HepG2 (cell line): Measurements from ENCODE around the gene ACSL3. TPM values are rescaled to one million over a fixed set of nuclear protein-coding genes. Genes with fewer than 3 reads are reported as not detected.

Experiments
- BCLAF1 ChIP-seq: fragments of 450-650 bp; IDR thresholded peaks from 2 replicates; pipeline ENCODE4 v1.6.1; 2017; ENCODE audit warnings: mild to moderate bottlenecking
- CENPT ChIP-seq: sonication (generic); formaldehyde crosslinking; IDR thresholded peaks from 2 replicates; pipeline ENCODE4 v1.8.0; 2022; ENCODE audit warnings: low read depth, mild to moderate bottlenecking, moderate library complexity, missing genetic modification reagents
- CREBL2 ChIP-seq: sonication (generic); formaldehyde crosslinking; IDR thresholded peaks from 2 replicates; pipeline ENCODE4 v1.8.1; 2023; ENCODE audit warnings: missing genetic modification reagents, mild to moderate bottlenecking, borderline replicate concordance
- ETV6 ChIP-seq: sonication (generic); formaldehyde crosslinking; conservative IDR thresholded peaks from 2 replicates; pipeline ENCODE4 v1.4.0; 2020; ENCODE audit warnings: missing genetic modification reagents
- FOXA1 ChIP-seq, 2 experiments: fragments of 450-650 bp in 1 of 2; sonication (generic) in 1 of 2; formaldehyde crosslinking in 1 of 2; IDR thresholded peaks; 2 replicates each; pipeline versions ENCODE4 v1.4.0 to v1.6.1; 2016 to 2020; ENCODE audit warnings: missing genetic modification reagents in 1 of 2
- HNF4G ChIP-seq, 2 experiments: sonication (generic) in 1 of 2; formaldehyde crosslinking in 1 of 2; IDR thresholded peaks; 2 replicates each; pipeline versions ENCODE4 v1.4.0 to v1.6.1; 2011 to 2020; ENCODE audit warnings: borderline replicate concordance in 2 of 2, low read depth in 2 of 2, mild to moderate bottlenecking in 2 of 2, low read length in 1 of 2, missing genetic modification reagents in 1 of 2, moderate library complexity in 1 of 2
- KDM3A ChIP-seq: IDR thresholded peaks from 2 replicates; pipeline ENCODE4 v1.6.1; 2018; ENCODE audit warnings: low read depth, missing compliant biosample characterization
- LCORL ChIP-seq, 2 experiments: fragments of 450-650 bp in 1 of 2; sonication (generic) in 1 of 2; formaldehyde crosslinking in 1 of 2; IDR thresholded peaks; 2 replicates each; pipeline versions ENCODE4 v1.5.0 to v1.6.1; 2017 to 2020; ENCODE audit warnings: antibody characterized with exemption in 1 of 2, missing genetic modification reagents in 1 of 2
- MLLT10 ChIP-seq: sonication (generic); formaldehyde crosslinking; IDR thresholded peaks from 2 replicates; pipeline ENCODE4 v1.4.0; 2020; ENCODE audit warnings: missing genetic modification reagents
- NR2F1 ChIP-seq, 2 experiments: fragments of 450-650 bp in 1 of 2; formaldehyde crosslinking in 1 of 2; IDR thresholded peaks; 2 replicates each; pipeline versions ENCODE4 v1.5.0 to v1.6.1; 2016 to 2020; ENCODE audit warnings: mild to moderate bottlenecking in 1 of 2, missing compliant biosample characterization in 1 of 2, missing genetic modification reagents in 1 of 2, moderate library complexity in 1 of 2
- SOX13 ChIP-seq, 3 experiments: fragments of 450-650 bp in 1 of 3; sonication (generic) in 1 of 3; formaldehyde crosslinking in 1 of 3; IDR thresholded peaks in 2 of 3; conservative IDR thresholded peaks in 1 of 3; 2 replicates each; pipeline versions ENCODE4 v1.5.0 to v1.6.1; 2016 to 2020; ENCODE audit warnings: antibody characterized with exemption in 1 of 3, mild to moderate bottlenecking in 1 of 3, missing compliant biosample characterization in 1 of 3, missing genetic modification reagents in 1 of 3, moderate library complexity in 1 of 3
- SRF ChIP-seq: IDR thresholded peaks from 2 replicates; pipeline ENCODE4 v1.6.1; 2011; ENCODE audit warnings: mild to moderate bottlenecking, low read depth, low read length, moderate library complexity
- ZBTB33 ChIP-seq: sonication (generic); formaldehyde crosslinking; IDR thresholded peaks from 2 replicates; pipeline ENCODE4 v1.4.0; 2020; ENCODE audit warnings: missing genetic modification reagents
- ZNF12 ChIP-seq: sonication (generic); formaldehyde crosslinking; IDR thresholded peaks from 2 replicates; pipeline ENCODE4 v1.5.0; 2020; ENCODE audit warnings: missing genetic modification reagents
- ZNF446 ChIP-seq: sonication (generic); formaldehyde crosslinking; IDR thresholded peaks from 2 replicates; pipeline ENCODE4 v1.5.0; 2020; ENCODE audit warnings: mild to moderate bottlenecking, missing genetic modification reagents
- ZNF850 ChIP-seq: sonication (generic); formaldehyde crosslinking; conservative IDR thresholded peaks from 2 replicates; pipeline ENCODE4 v1.9.0; 2021; ENCODE audit warnings: mild to moderate bottlenecking, missing genetic modification reagents
- ZNF883 ChIP-seq: sonication (generic); formaldehyde crosslinking; IDR thresholded peaks from 2 replicates; pipeline ENCODE4 v1.5.1; 2020; ENCODE audit warnings: mild to moderate bottlenecking, missing genetic modification reagents; ENCODE audit errors: not compliant biosample characterization
- polyA plus RNA-seq, 8 experiments: library from polyadenylated mRNA; depleted of rRNA in 3 of 8; stranded (reverse) in 7 of 8; unstranded in 1 of 8; fragments of >200 nt; fragmentation: Illumina TruSeq in 4 of 8; extraction: Trizol in 4 of 8; gene quantifications; 2 replicates each; pipeline versions ENCODE4 v1.2.1 to v1.2.3, GENCODE V29; 2011 to 2016; ENCODE audit warnings: low read depth in 4 of 8, missing spikeins in 1 of 8, mixed read lengths in 1 of 8; ENCODE audit not compliant: insufficient read depth in 1 of 8
- total RNA-seq, 5 experiments: library from RNA; depleted of rRNA; stranded (reverse); fragments of >200 nt; fragmentation: Illumina TruSeq; extraction: Trizol; gene quantifications; 2 replicates each; pipeline ENCODE4 v1.2.3, GENCODE V29; 2016; ENCODE audit warnings: low read depth in 1 of 5
- TF ChIP-seq, protein P1 (sequence below): sonication (generic); formaldehyde crosslinking; IDR thresholded peaks from 2 replicates; pipeline ENCODE4 v1.8.1; 2022; ENCODE audit warnings: low read depth, mild to moderate bottlenecking, missing genetic modification reagents

Gene ACSL3
- total and polyA plus RNA-seq, 2 of the 13 experiments (the other 11 are each of a cell fraction or from before 2014, with no cell fraction given): 305 to 365 TPM

- TF ChIP-seq ZNF12 (CRISPR knock-in tag): peak; percentile 65; the same call in 1 of the 2 replicates
- TF ChIP-seq, protein P1, sequence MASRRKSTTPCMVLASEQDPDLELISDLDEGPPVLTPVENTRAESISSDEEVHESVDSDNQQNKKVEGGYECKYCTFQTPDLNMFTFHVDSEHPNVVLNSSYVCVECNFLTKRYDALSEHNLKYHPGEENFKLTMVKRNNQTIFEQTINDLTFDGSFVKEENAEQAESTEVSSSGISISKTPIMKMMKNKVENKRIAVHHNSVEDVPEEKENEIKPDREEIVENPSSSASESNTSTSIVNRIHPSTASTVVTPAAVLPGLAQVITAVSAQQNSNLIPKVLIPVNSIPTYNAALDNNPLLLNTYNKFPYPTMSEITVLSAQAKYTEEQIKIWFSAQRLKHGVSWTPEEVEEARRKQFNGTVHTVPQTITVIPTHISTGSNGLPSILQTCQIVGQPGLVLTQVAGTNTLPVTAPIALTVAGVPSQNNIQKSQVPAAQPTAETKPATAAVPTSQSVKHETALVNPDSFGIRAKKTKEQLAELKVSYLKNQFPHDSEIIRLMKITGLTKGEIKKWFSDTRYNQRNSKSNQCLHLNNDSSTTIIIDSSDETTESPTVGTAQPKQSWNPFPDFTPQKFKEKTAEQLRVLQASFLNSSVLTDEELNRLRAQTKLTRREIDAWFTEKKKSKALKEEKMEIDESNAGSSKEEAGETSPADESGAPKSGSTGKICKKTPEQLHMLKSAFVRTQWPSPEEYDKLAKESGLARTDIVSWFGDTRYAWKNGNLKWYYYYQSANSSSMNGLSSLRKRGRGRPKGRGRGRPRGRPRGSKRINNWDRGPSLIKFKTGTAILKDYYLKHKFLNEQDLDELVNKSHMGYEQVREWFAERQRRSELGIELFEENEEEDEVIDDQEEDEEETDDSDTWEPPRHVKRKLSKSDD: peak; percentile 90
- peak; percentile 34; the same call in 1 of the 2 replicates for TF ChIP-seq HNF4G (IDR thresholded peaks at IDR 0.05; ENCODE audit: borderline replicate concordance, low read depth, low read length)
- TF ChIP-seq HNF4G (CRISPR knock-in tag; IDR thresholded peaks at IDR 0.05; ENCODE audit: borderline replicate concordance, low read depth): peak; percentile 86
- TF ChIP-seq NR2F1 (CRISPR knock-in tag; IDR thresholded peaks at IDR 0.05): no peak; a peak in 1 of 4 replicates
- TF ChIP-seq FOXA1 (IDR thresholded peaks at IDR 0.05): no peak
- no peak for TF ChIP-seq FOXA1 (CRISPR knock-in tag; IDR thresholded peaks at IDR 0.05)
- no peak for TF ChIP-seq LCORL (IDR thresholded peaks at IDR 0.05)
- TF ChIP-seq LCORL (CRISPR knock-in tag; IDR thresholded peaks at IDR 0.05): peak; percentile 68; the same call in 1 of the 2 replicates
- TF ChIP-seq MLLT10 (CRISPR knock-in tag): peak; percentile 87; the same call in 1 of the 2 replicates
- TF ChIP-seq ZNF850 (CRISPR knock-in tag): no peak
- no peak; the same call in 1 of the 2 replicates for TF ChIP-seq ZNF446
- TF ChIP-seq ZNF883 (CRISPR knock-in tag): peak; percentile 85
- TF ChIP-seq ETV6 (CRISPR knock-in tag): peak; percentile 74; the same call in 1 of the 2 replicates
- peak; percentile 97 for TF ChIP-seq CENPT (CRISPR knock-in tag)
- peak; percentile 70; the same call in 1 of the 2 replicates for TF ChIP-seq SOX13 (IDR thresholded peaks at IDR 0.05)
- TF ChIP-seq SOX13 (CRISPR knock-in tag; conservative IDR thresholded peaks at IDR 0.05 in 1 of 2, IDR thresholded peaks at IDR 0.05 in 1 of 2): peak in 1 of 2 experiments; percentile 39; a peak in 1 of 4 replicates
- TF ChIP-seq ZBTB33 (CRISPR knock-in tag): peak; percentile 63; the same call in 1 of the 2 replicates
- 0 out of 2 replicates have a peak, but pooled peaks have one; percentile 83 for TF ChIP-seq KDM3A (CRISPR knock-in tag)
- no peak; the same call in 1 of the 2 replicates for TF ChIP-seq CREBL2
- TF ChIP-seq SRF: no peak
- no peak for TF ChIP-seq BCLAF1
These were observed at the start of gene ACSL3 (continued) for GRCh38 chr2:222860740-222861410.
